HEK293T (cell line): ENCODE results near the gene TNIK.

Experiments
- CTBP1 ChIP-seq: fragments of 450-650 bp; IDR thresholded peaks from 2 replicates; pipeline ENCODE4 v1.6.1; 2016; ENCODE audit warnings: borderline replicate concordance
- ELF4 ChIP-seq: fragments of 450-650 bp; IDR thresholded peaks from 2 replicates; pipeline ENCODE4 v1.6.1; 2017; ENCODE audit warnings: antibody characterized with exemption
- FOXM1 ChIP-seq: fragments of 450-650 bp; IDR thresholded peaks from 2 replicates; pipeline ENCODE4 v1.6.1; 2017; ENCODE audit warnings: mild to moderate bottlenecking, borderline replicate concordance
- SP1 ChIP-seq: fragments of 450-650 bp; IDR thresholded peaks from 2 replicates; pipeline ENCODE4 v1.6.1; 2017
- SUZ12 ChIP-seq: fragments of 450-650 bp; IDR thresholded peaks from 2 replicates; pipeline ENCODE4 v1.6.1; 2016; ENCODE audit warnings: mild to moderate bottlenecking

DNA sequence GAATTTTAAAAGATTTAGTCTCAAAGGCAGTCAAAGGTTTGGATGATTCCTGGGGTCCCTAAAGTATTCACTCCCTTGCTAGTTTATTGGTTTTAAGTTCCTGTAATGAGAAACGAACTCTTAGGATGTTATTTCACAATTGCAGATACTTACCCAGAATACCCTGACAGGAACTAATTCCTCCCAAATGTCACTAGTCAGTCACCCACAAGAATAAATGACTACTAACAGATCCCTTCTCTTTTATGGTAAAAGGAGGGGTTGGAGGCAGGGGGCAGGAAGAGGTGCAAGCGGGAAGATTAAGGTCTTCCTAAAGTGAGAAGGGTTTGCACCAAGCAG lies 259.5 kb downstream of the TNIK start:
- no peak for TF ChIP-seq SUZ12
- TF ChIP-seq FOXM1, result no peak
- TF ChIP-seq ELF4, result no peak
- no peak for TF ChIP-seq SP1
- no peak for TF ChIP-seq CTBP1
